PC-3 (cell line): ENCODE measurements around the gene SOX4.

Experiments
- EZH2 ChIP-seq: fragments of 300-600 bp; sonication (generic); IDR thresholded peaks from one replicate; pipeline ENCODE4 v1.6.1; 2017; ENCODE audit warnings: antibody characterized with exemption, mild to moderate bottlenecking, low read length; ENCODE audit not compliant: unreplicated experiment
- EZH2phosphoT487 ChIP-seq: fragments of 300-600 bp; sonication (generic); IDR thresholded peaks from 2 replicates; pipeline ENCODE4 v1.6.1; 2018; ENCODE audit warnings: mild to moderate bottlenecking, antibody characterized with exemption, low read length, borderline replicate concordance
- TF ChIP-seq, protein P1 (sequence below): fragments of 300-600 bp; sonication (generic); conservative IDR thresholded peaks from 2 replicates; pipeline ENCODE4 v1.5.1; 2017; ENCODE audit warnings: antibody characterized with exemption, low read depth, mild to moderate bottlenecking, low read length

DNA sequence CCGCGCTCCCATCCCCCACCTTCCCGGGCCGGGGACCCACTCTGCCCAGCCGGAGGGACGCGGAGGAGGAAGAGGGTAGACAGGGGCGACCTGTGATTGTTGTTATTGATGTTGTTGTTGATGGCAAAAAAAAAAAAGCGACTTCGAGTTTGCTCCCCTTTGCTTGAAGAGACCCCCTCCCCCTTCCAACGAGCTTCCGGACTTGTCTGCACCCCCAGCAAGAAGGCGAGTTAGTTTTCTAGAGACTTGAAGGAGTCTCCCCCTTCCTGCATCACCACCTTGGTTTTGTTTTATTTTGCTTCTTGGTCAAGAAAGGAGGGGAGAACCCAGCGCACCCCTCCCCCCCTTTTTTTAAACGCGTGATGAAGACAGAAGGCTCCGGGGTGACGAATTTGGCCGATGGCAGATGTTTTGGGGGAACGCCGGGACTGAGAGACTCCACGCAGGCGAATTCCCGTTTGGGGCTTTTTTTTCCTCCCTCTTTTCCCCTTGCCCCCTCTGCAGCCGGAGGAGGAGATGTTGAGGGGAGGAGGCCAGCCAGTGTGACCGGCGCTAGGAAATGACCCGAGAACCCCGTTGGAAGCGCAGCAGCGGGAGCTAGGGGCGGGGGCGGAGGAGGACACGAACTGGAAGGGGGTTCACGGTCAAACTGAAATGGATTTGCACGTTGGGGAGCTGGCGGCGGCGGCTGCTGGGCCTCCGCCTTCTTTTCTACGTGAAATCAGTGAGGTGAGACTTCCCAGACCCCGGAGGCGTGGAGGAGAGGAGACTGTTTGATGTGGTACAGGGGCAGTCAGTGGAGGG, 2.8 kb downstream of the SOX4 start:
- TF ChIP-seq, protein P1, sequence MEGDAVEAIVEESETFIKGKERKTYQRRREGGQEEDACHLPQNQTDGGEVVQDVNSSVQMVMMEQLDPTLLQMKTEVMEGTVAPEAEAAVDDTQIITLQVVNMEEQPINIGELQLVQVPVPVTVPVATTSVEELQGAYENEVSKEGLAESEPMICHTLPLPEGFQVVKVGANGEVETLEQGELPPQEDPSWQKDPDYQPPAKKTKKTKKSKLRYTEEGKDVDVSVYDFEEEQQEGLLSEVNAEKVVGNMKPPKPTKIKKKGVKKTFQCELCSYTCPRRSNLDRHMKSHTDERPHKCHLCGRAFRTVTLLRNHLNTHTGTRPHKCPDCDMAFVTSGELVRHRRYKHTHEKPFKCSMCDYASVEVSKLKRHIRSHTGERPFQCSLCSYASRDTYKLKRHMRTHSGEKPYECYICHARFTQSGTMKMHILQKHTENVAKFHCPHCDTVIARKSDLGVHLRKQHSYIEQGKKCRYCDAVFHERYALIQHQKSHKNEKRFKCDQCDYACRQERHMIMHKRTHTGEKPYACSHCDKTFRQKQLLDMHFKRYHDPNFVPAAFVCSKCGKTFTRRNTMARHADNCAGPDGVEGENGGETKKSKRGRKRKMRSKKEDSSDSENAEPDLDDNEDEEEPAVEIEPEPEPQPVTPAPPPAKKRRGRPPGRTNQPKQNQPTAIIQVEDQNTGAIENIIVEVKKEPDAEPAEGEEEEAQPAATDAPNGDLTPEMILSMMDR: no peak
- TF ChIP-seq EZH2phosphoT487: no peak
- TF ChIP-seq EZH2: no peak
